ENCODE data around the gene AATF.

Gene AATF

GRCh38 chr17:37059493-37059892 lies 110.7 kb downstream of the AATF start:
- no peak overlapping the region for H2AFZ ChIP-seq (ENCODE audit: low read length)
- no peak for TF ChIP-seq CTCF (IDR thresholded peaks at IDR 0.05; ENCODE audit: low read length)
- TF ChIP-seq EZH2 (IDR thresholded peaks at IDR 0.05; ENCODE audit: borderline replicate concordance, low read length) = no peak
- H3K9me3 ChIP-seq (ENCODE audit: low read length) = no peaks in the 10 kb centered on the region
- no peaks in the 10 kb centered on the region for H3K27me3 ChIP-seq (ENCODE audit: insufficient read depth, low read length)
- H3K4me3 ChIP-seq (ENCODE audit: low read depth, low read length, poor library complexity, severe bottlenecking) = no peak overlapping the region
- peaks cover 22% of the 10 kb centered on the region for H3K36me3 ChIP-seq (ENCODE audit: insufficient read depth, low read length)
- no peaks in the 10 kb centered on the region for H4K20me1 ChIP-seq (ENCODE audit: insufficient read depth, low read length)
- H3K9me2 ChIP-seq (ENCODE audit: low read depth, low read length) = no peaks in the 10 kb centered on the region
- H3K4me2 ChIP-seq (ENCODE audit: low read length) = no peak overlapping the region
- no peak overlapping the region for H3K9ac ChIP-seq (ENCODE audit: low read length)
- H3K4me1 ChIP-seq (ENCODE audit: insufficient read depth, low read length, severe bottlenecking) = no peaks in the 10 kb centered on the region
- H3K79me2 ChIP-seq (ENCODE audit: insufficient read depth, low read length) = no peaks in the 10 kb centered on the region
- H3F3A ChIP-seq (ENCODE audit: insufficient read depth, low read length) = no peaks in the 10 kb centered on the region
- H3K27ac ChIP-seq (ENCODE audit: low read depth, low read length, poor library complexity, severe bottlenecking) = no peak overlapping the region

- no peaks in the 10 kb centered on the region for H3K9me3 ChIP-seq (ENCODE audit: low read length)
- H3K27ac ChIP-seq (ENCODE audit: low read depth, low read length, poor library complexity, severe bottlenecking) = no peak overlapping the region
- TF ChIP-seq EZH2 (IDR thresholded peaks at IDR 0.05; ENCODE audit: borderline replicate concordance, low read length) = no peak
- TF ChIP-seq CTCF (IDR thresholded peaks at IDR 0.05; ENCODE audit: low read length) = no peak
- no peaks in the 10 kb centered on the region for H4K20me1 ChIP-seq (ENCODE audit: insufficient read depth, low read length)
- no peaks in the 10 kb centered on the region for H3K4me1 ChIP-seq (ENCODE audit: insufficient read depth, low read length, severe bottlenecking)
- peaks cover 17% of the 10 kb centered on the region for H3K36me3 ChIP-seq (ENCODE audit: insufficient read depth, low read length)
- no peaks in the 10 kb centered on the region for H3K79me2 ChIP-seq (ENCODE audit: insufficient read depth, low read length)
- no peak overlapping the region for H3K4me2 ChIP-seq (ENCODE audit: low read length)
- H3K27me3 ChIP-seq (ENCODE audit: insufficient read depth, low read length) = no peaks in the 10 kb centered on the region
- H3K4me3 ChIP-seq (ENCODE audit: low read depth, low read length, poor library complexity, severe bottlenecking) = no peak overlapping the region
- H3K9ac ChIP-seq (ENCODE audit: low read length) = no peak overlapping the region
- H2AFZ ChIP-seq (ENCODE audit: low read length) = no peak overlapping the region
- H3K9me2 ChIP-seq (ENCODE audit: low read depth, low read length) = no peaks in the 10 kb centered on the region
- H3F3A ChIP-seq (ENCODE audit: insufficient read depth, low read length) = no peaks in the 10 kb centered on the region
Measured at GRCh38 chr17:37060094-37060493, 111.3 kb downstream of the AATF start.

DNA sequence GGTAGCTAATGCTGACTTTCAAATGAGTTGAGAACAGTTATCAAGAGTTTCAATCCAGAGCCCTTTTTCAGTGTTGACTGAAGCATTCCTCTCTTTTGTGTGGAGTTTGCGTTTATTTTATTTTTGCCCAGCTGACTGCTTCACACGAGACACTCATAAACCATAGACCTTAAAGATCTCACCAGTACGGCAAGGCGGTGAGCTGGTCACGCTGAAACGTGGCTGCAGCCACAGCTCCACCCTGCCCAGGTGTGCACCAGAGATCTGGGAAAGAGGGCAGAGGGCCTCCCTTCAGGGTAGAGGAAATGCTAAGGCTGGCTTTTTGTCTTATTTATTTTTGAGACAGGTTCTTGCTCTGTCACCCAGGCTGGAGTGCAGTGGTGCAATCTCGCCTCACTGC lies 112.2 kb downstream of the AATF start:
- peaks cover 17% of the 10 kb centered on the region for H3K36me3 ChIP-seq (ENCODE audit: insufficient read depth, low read length)
- no peaks in the 10 kb centered on the region for H3K9me2 ChIP-seq (ENCODE audit: low read depth, low read length)
- H3K9ac ChIP-seq (ENCODE audit: low read length) = no peak overlapping the region
- H3K27ac ChIP-seq (ENCODE audit: low read depth, low read length, poor library complexity, severe bottlenecking) = no peak overlapping the region
- no peak overlapping the region for H3K4me2 ChIP-seq (ENCODE audit: low read length)
- TF ChIP-seq CTCF (IDR thresholded peaks at IDR 0.05; ENCODE audit: low read length) (no peak), EZH2 (IDR thresholded peaks at IDR 0.05; ENCODE audit: borderline replicate concordance, low read length) (no peak)
- H3K79me2 ChIP-seq (ENCODE audit: insufficient read depth, low read length) = no peaks in the 10 kb centered on the region
- no peaks in the 10 kb centered on the region for H3K4me1 ChIP-seq (ENCODE audit: insufficient read depth, low read length, severe bottlenecking)
- no peaks in the 10 kb centered on the region for H3F3A ChIP-seq (ENCODE audit: insufficient read depth, low read length)
- H3K9me3 ChIP-seq (ENCODE audit: low read length) = no peaks in the 10 kb centered on the region
- no peaks in the 10 kb centered on the region for H3K27me3 ChIP-seq (ENCODE audit: insufficient read depth, low read length)
- H3K4me3 ChIP-seq (ENCODE audit: low read depth, low read length, poor library complexity, severe bottlenecking) = no peak overlapping the region
- H4K20me1 ChIP-seq (ENCODE audit: insufficient read depth, low read length) = no peaks in the 10 kb centered on the region
- H2AFZ ChIP-seq (ENCODE audit: low read length) = no peak overlapping the region
